ENCODE measurements around the gene C10orf88.
A peak's percentile ranks its signal among the peaks of the same experiment; 100 is the strongest.

Gene C10orf88

GRCh38 chr10:122953902-122954730 lies at the start of gene C10orf88:
Gene C10orf88, minus strand, starts transcription at chr10:122954227. Its CDS starts 49 bp downstream, at chr10:122954178.
- peak within 1 kb of the TSS; percentile 76 to 80 for H3K27ac ChIP-seq

GRCh38 chr10:123001370-123001769 lies 47.3 kb upstream of the C10orf88 start:
- Histone ChIP-seq H3K27me3 (no peaks in the 10 kb centered on the region), H3K9me3 (no peaks in the 10 kb centered on the region), H3K36me3 (peaks cover 2 to 19% (median 5%) of the 10 kb centered on the region in 3 donors), H3K4me1 (peaks cover 0 to 23% (median 7%) of the 10 kb centered on the region in 4 donors), H3K4me3 (no peak overlapping the region), H3K27ac (no peak overlapping the region)
- intact Hi-C loops (cut with DNase I; ENCODE audit: low total_unique reads), result no loop called here
- TF ChIP-seq CTCF (IDR thresholded peaks at IDR 0.05), result no peak
- no peak for DNase-seq

More at GRCh38 chr10:122953902-122954730, at the start of gene C10orf88:
- peak; percentile 96 to 98 for DNase-seq
- TF ChIP-seq CTCF (IDR thresholded peaks at IDR 0.05), result no peak
- Histone ChIP-seq H3K4me1 (peaks cover 0 to 27% (median 14%) of the 10 kb centered on the region in 4 donors), H3K9me3 (no peaks in the 10 kb centered on the region), H3K4me3 (peak within 1 kb of the TSS; percentile 74 to 88), H3K36me3 (peaks cover 0 to 4% (median 4%) of the 10 kb centered on the region in 3 donors), H3K27me3 (no peaks in the 10 kb centered on the region)
- intact Hi-C loops (cut with DNase I; ENCODE audit: low total_unique reads), result loop anchor here (10.0 kb wide), 1 partner anchor 61 kb away; no protein-coding TSS in a partner anchor

- H3K27me3 ChIP-seq, result no peaks in the 10 kb centered on the region
- no peak overlapping the region for H3K27ac ChIP-seq
- no peak overlapping the region for H3K4me3 ChIP-seq
- H3K36me3 ChIP-seq, result peaks cover 5 to 32% (median 16%) of the 10 kb centered on the region in 3 donors
- H3K4me1 ChIP-seq, result peaks cover 0 to 12% (median 7%) of the 10 kb centered on the region in 4 donors
- no peak for TF ChIP-seq CTCF (IDR thresholded peaks at IDR 0.05)
- intact Hi-C loops (cut with DNase I; ENCODE audit: low total_unique reads), result no loop called here
- DNase-seq, result no peak
- H3K9me3 ChIP-seq, result no peaks in the 10 kb centered on the region
Measured at GRCh38 chr10:123000155-123000554, 46.1 kb upstream of the C10orf88 start.

GRCh38 chr10:122999347-122999746 lies 45.3 kb upstream of the C10orf88 start:
- no peak for DNase-seq
- intact Hi-C loops (cut with DNase I; ENCODE audit: low total_unique reads), result no loop called here
- Histone ChIP-seq H3K27ac (no peak overlapping the region), H3K4me3 (no peak overlapping the region), H3K27me3 (no peaks in the 10 kb centered on the region), H3K36me3 (peaks cover 11 to 38% (median 24%) of the 10 kb centered on the region in 3 donors), H3K9me3 (no peaks in the 10 kb centered on the region), H3K4me1 (peaks cover 0 to 6% (median 2%) of the 10 kb centered on the region in 4 donors)
- TF ChIP-seq CTCF (IDR thresholded peaks at IDR 0.05), result no peak

- TF ChIP-seq CTCF (IDR thresholded peaks at IDR 0.05), result no peak
- Histone ChIP-seq H3K4me3 (no peak overlapping the region), H3K27ac (no peak overlapping the region), H3K36me3 (peaks cover 16 to 43% (median 28%) of the 10 kb centered on the region in 3 donors), H3K9me3 (no peaks in the 10 kb centered on the region), H3K4me1 (peaks cover 0 to 6% (median 1%) of the 10 kb centered on the region in 4 donors), H3K27me3 (no peaks in the 10 kb centered on the region)
- no peak for DNase-seq
- intact Hi-C loops (cut with DNase I; ENCODE audit: low total_unique reads), result no loop called here
Measured at GRCh38 chr10:122998934-122999333, 44.9 kb upstream of the C10orf88 start.
